Peyer's patch (tissue), 4 donors: Measurements from ENCODE around the gene SUPT3H. TPM values are rescaled to one million over a fixed set of nuclear protein-coding genes. Genes with fewer than 3 reads are reported as not detected.

Experiments used
- DNase-seq, 3 donors: peaks; one replicate each; pipeline ENCODE4 v3.0.0-alpha.2; 2017 to 2019
- H3K27ac ChIP-seq, 4 donors: fragments of 200-600 bp; sonication (generic); one replicate each; pipeline ENCODE4 v1.5.1; 2016 to 2019
- H3K27me3 ChIP-seq, 2 donors: fragments of 200-600 bp; sonication (generic); one replicate each; pipeline ENCODE4 v1.5.1; 2019
- H3K36me3 ChIP-seq, 3 donors: fragments of 200-600 bp; sonication (generic); one replicate each; pipeline ENCODE4 v1.5.1; 2016 to 2019
- H3K4me1 ChIP-seq, 4 donors: fragments of 200-600 bp; sonication (generic); one replicate each; pipeline ENCODE4 v1.5.1; 2016 to 2019
- H3K4me3 ChIP-seq, 4 donors: fragments of 200-600 bp; sonication (generic); 1 replicate in 3 of 4; 2 replicates in 1 of 4; pipeline ENCODE4 v1.5.1; 2016 to 2019; ENCODE audit warnings: mild to moderate bottlenecking in 1 of 4
- H3K9me3 ChIP-seq, 4 donors: fragments of 200-600 bp; sonication (generic); one replicate each; pipeline ENCODE4 v1.5.1; 2016 to 2019; ENCODE audit warnings: mild to moderate bottlenecking in 1 of 4
- CTCF ChIP-seq, 6 experiments: fragments of 450-650 bp in 4 of 6; fragments of 200-600 bp in 2 of 6; sonication (generic) in 1 of 6; IDR thresholded peaks; one replicate each; pipeline ENCODE4 v1.5.1; 2017 to 2019; ENCODE audit warnings: antibody characterized with exemption in 6 of 6, mild to moderate bottlenecking in 3 of 6, moderate library complexity in 1 of 6
- POLR2A ChIP-seq, 2 donors: fragments of 450-650 bp; IDR thresholded peaks; one replicate each; pipeline ENCODE4 v1.5.1; 2017; ENCODE audit warnings: antibody characterized with exemption in 2 of 2, mild to moderate bottlenecking in 2 of 2, moderate library complexity in 2 of 2
- total RNA-seq, 4 donors: library from RNA; depleted of rRNA; stranded (reverse); fragments of >200 nt; gene quantifications; one replicate each; pipeline ENCODE4 v1.1.0, GENCODE V29; 2016

The SUPT3H gene
- total RNA-seq, 4 donors from 2014 or later = 2.0 to 17.3 (median 2.7) TPM

- Histone ChIP-seq H3K36me3 (no peaks in the 10 kb centered on the region), H3K27me3 (no peaks in the 10 kb centered on the region), H3K4me1 (no peaks in the 10 kb centered on the region), H3K4me3 (no peak overlapping the region), H3K9me3 (peaks cover 0 to 5% (median 0%) of the 10 kb centered on the region in 4 donors), H3K27ac (no peak overlapping the region)
- TF ChIP-seq CTCF (IDR thresholded peaks at IDR 0.05) (no peak), POLR2A (IDR thresholded peaks at IDR 0.05) (no peak)
- DNase-seq = no peak
Measured at GRCh38 chr6:44949596-44950201, 428.0 kb downstream of the SUPT3H start.

GRCh38 chr6:44943541-44943940 is 434.2 kb downstream of the SUPT3H start:
- no peak overlapping the region for H3K27ac ChIP-seq
- H3K9me3 ChIP-seq = peaks cover 0 to 5% (median 0%) of the 10 kb centered on the region in 4 donors
- no peaks in the 10 kb centered on the region for H3K27me3 ChIP-seq
- no peaks in the 10 kb centered on the region for H3K36me3 ChIP-seq
- DNase-seq = no peak
- no peaks in the 10 kb centered on the region for H3K4me1 ChIP-seq
- H3K4me3 ChIP-seq = no peak overlapping the region
- TF ChIP-seq POLR2A (IDR thresholded peaks at IDR 0.05) (no peak), CTCF (IDR thresholded peaks at IDR 0.05) (no peak)

GRCh38 chr6:44942798-44943197 is 434.9 kb downstream of the SUPT3H start:
- peaks cover 0 to 5% (median 0%) of the 10 kb centered on the region in 4 donors for H3K9me3 ChIP-seq
- DNase-seq = no peak
- no peak for TF ChIP-seq CTCF (IDR thresholded peaks at IDR 0.05)
- TF ChIP-seq POLR2A (IDR thresholded peaks at IDR 0.05) = no peak
- H3K4me3 ChIP-seq = no peak overlapping the region
- no peaks in the 10 kb centered on the region for H3K27me3 ChIP-seq
- no peaks in the 10 kb centered on the region for H3K36me3 ChIP-seq
- no peak overlapping the region for H3K27ac ChIP-seq
- no peaks in the 10 kb centered on the region for H3K4me1 ChIP-seq

GRCh38 chr6:44942201-44942600 is 435.5 kb downstream of the SUPT3H start:
- no peaks in the 10 kb centered on the region for H3K27me3 ChIP-seq
- TF ChIP-seq CTCF (IDR thresholded peaks at IDR 0.05) (no peak), POLR2A (IDR thresholded peaks at IDR 0.05) (no peak)
- peaks cover 0 to 5% (median 0%) of the 10 kb centered on the region in 4 donors for H3K9me3 ChIP-seq
- no peak overlapping the region for H3K27ac ChIP-seq
- H3K4me3 ChIP-seq = no peak overlapping the region
- H3K4me1 ChIP-seq = no peaks in the 10 kb centered on the region
- no peaks in the 10 kb centered on the region for H3K36me3 ChIP-seq
- no peak for DNase-seq

- no peaks in the 10 kb centered on the region for H3K4me1 ChIP-seq
- no peak overlapping the region for H3K27ac ChIP-seq
Measured at GRCh38 chr6:44940367-44940766, 437.4 kb downstream of the SUPT3H start.

More at GRCh38 chr6:44940367-44940766, 437.4 kb downstream of the SUPT3H start:
- Histone ChIP-seq H3K9me3 (no peaks in the 10 kb centered on the region), H3K36me3 (no peaks in the 10 kb centered on the region), H3K27me3 (no peaks in the 10 kb centered on the region), H3K4me3 (no peak overlapping the region)
- DNase-seq = no peak
- TF ChIP-seq POLR2A (IDR thresholded peaks at IDR 0.05) (no peak), CTCF (IDR thresholded peaks at IDR 0.05) (no peak)
